ENCODE measurements around the gene PRKCA.

GRCh38 chr17:66365903-66366302 lies 63.5 kb downstream of the PRKCA start:
- no peak for TF ChIP-seq CTCF (IDR thresholded peaks at IDR 0.05)
- TF ChIP-seq POLR2A (IDR thresholded peaks at IDR 0.05), result no peak

Measured in uterus (tissue), 2 donors.